SK-N-SH (cell line): ENCODE measurements around the gene GARS1. TPM values are rescaled to one million over a fixed set of nuclear protein-coding genes. Genes with fewer than 3 reads are reported as not detected.

Experiments
- CTCF ChIA-PET: fragments of 300-600, 350-600 bp; formaldehyde crosslinking; extraction: SDS; loops from one replicate; lab custom pipeline; 2021; lab: Yijun Ruan, JAX
- POLR2A ChIA-PET: fragments of 350-600 bp; sonication (Branson Sonifier 250); formaldehyde crosslinking; extraction: SDS; loops from one replicate; lab custom pipeline; 2020; ENCODE audit warnings: antibody characterized with exemption, inconsistent platforms; lab: Yijun Ruan, JAX
- DNase-seq: peaks from one replicate; pipeline ENCODE4 v3.0.0; 2012
- H2AFZ ChIP-seq: fragments of 200-600 bp; sonication (generic); 2 replicates; pipeline ENCODE4 v1.8.1; 2016; ENCODE audit warnings: antibody characterized with exemption, mild to moderate bottlenecking, low read depth
- H3F3A ChIP-seq: fragments of 200-600 bp; sonication (generic); replicated peaks from 2 replicates; pipeline ENCODE3; 2016; ENCODE audit warnings: antibody characterized with exemption, mild to moderate bottlenecking; ENCODE audit not compliant: insufficient read depth
- H3K27ac ChIP-seq, 2 experiments: fragments of 200-500 bp in 1 of 2; fragments of 200-600 bp in 1 of 2; sonication (Bioruptor generic) in 1 of 2; sonication (generic), shearing (Covaris generic) in 1 of 2; 2 replicates each; pipeline versions ENCODE4 v1.5.1 to v1.6.1; 2014 to 2016; ENCODE audit warnings: low read depth in 2 of 2, inconsistent platforms in 1 of 2, low read length in 1 of 2, mild to moderate bottlenecking in 1 of 2, mixed read lengths in 1 of 2
- H3K27me3 ChIP-seq: fragments of 200-600 bp; sonication (generic), shearing (Covaris generic); 2 replicates; pipeline ENCODE4 v1.6.1; 2016; ENCODE audit warnings: mixed run types; ENCODE audit not compliant: insufficient read depth
- H3K36me3 ChIP-seq, 2 experiments: fragments of 200-500 bp in 1 of 2; fragments of 200-600 bp in 1 of 2; sonication (Bioruptor generic) in 1 of 2; sonication (generic) in 1 of 2; replicated peaks in 1 of 2; 2 replicates each; pipeline versions ENCODE3 to v1.5.1; 2014 to 2016; ENCODE audit warnings: low read length in 1 of 2, mild to moderate bottlenecking in 1 of 2; ENCODE audit not compliant: insufficient read depth in 2 of 2, control insufficient read depth in 1 of 2
- H3K4me1 ChIP-seq, 2 experiments: fragments of 200-500 bp in 1 of 2; fragments of 200-600 bp in 1 of 2; sonication (Bioruptor generic) in 1 of 2; sonication (generic), shearing (Covaris generic) in 1 of 2; 2 replicates each; pipeline versions ENCODE4 v1.5.1 to v1.6.1; 2014 to 2016; ENCODE audit warnings: low read depth in 1 of 2, low read length in 1 of 2, mixed run types in 1 of 2; ENCODE audit not compliant: insufficient read depth in 2 of 2, control insufficient read depth in 1 of 2
- H3K4me2 ChIP-seq: fragments of 200-600 bp; sonication (generic), shearing (Covaris generic); 2 replicates; pipeline ENCODE4 v1.6.1; 2017; ENCODE audit warnings: mixed run types
- H3K4me3 ChIP-seq, 2 experiments: fragments of 200-500 bp in 1 of 2; fragments of 200-600 bp in 1 of 2; sonication (Bioruptor generic) in 1 of 2; sonication (generic), shearing (Covaris generic) in 1 of 2; 2 replicates each; pipeline versions ENCODE4 v1.5.1 to v1.8.1; 2014 to 2016; ENCODE audit warnings: low read depth in 2 of 2, inconsistent platforms in 1 of 2, low read length in 1 of 2, mild to moderate bottlenecking in 1 of 2, mixed read lengths in 1 of 2, moderate library complexity in 1 of 2
- H3K79me2 ChIP-seq: fragments of 200-600 bp; sonication (generic); 2 replicates; pipeline ENCODE4 v1.8.1; 2017; ENCODE audit warnings: mild to moderate bottlenecking; ENCODE audit not compliant: insufficient read depth
- H3K9ac ChIP-seq: fragments of 200-600 bp; sonication (generic); 2 replicates; pipeline ENCODE4 v1.6.1; 2017; ENCODE audit warnings: mixed run types
- H3K9me2 ChIP-seq: fragments of 200-600 bp; sonication (generic); 2 replicates; pipeline ENCODE4 v1.6.1; 2017; ENCODE audit warnings: mixed run types
- H3K9me3 ChIP-seq: fragments of 200-600 bp; sonication (generic); 2 replicates; pipeline ENCODE4 v1.6.1; 2017; ENCODE audit warnings: mixed run types, mild to moderate bottlenecking, moderate library complexity
- H4K20me1 ChIP-seq: fragments of 200-600 bp; sonication (generic); 2 replicates; pipeline ENCODE4 v1.6.1; 2017; ENCODE audit warnings: mild to moderate bottlenecking, mixed run types; ENCODE audit not compliant: insufficient read depth
- CHD2 ChIP-seq: fragments of 150-350 bp; IDR thresholded peaks from 2 replicates; pipeline ENCODE4 v1.6.1; 2018; ENCODE audit warnings: low read length; ENCODE audit not compliant: partially characterized antibody
- ELF1 ChIP-seq: IDR thresholded peaks from 2 replicates; pipeline ENCODE4 v1.4.0; 2012
- EP300 ChIP-seq, 2 experiments: IDR thresholded peaks; 2 replicates each; pipeline versions ENCODE4 v1.4.0 to v1.6.1; 2012; ENCODE audit warnings: borderline replicate concordance in 1 of 2, low read depth in 1 of 2, low read length in 1 of 2
- FOSL2 ChIP-seq: IDR thresholded peaks from 2 replicates; pipeline ENCODE4 v1.4.0; 2012; ENCODE audit warnings: low read depth, mild to moderate bottlenecking, moderate library complexity, borderline replicate concordance
- FOXM1 ChIP-seq: IDR thresholded peaks from 2 replicates; pipeline ENCODE4 v1.4.0; 2012; ENCODE audit warnings: low read depth, mild to moderate bottlenecking
- GABPA ChIP-seq: IDR thresholded peaks from 2 replicates; pipeline ENCODE4 v1.4.0; 2012; ENCODE audit warnings: low read depth, mild to moderate bottlenecking
- GATA2 ChIP-seq: sonication (generic); formaldehyde crosslinking; IDR thresholded peaks from 2 replicates; pipeline ENCODE4 v1.5.0; 2020; ENCODE audit warnings: mild to moderate bottlenecking, missing genetic modification reagents
- IRF3 ChIP-seq: fragments of 150-350 bp; IDR thresholded peaks from 2 replicates; pipeline ENCODE4 v1.6.1; 2016; ENCODE audit warnings: mild to moderate bottlenecking, low read depth, low read length
- JUND ChIP-seq: IDR thresholded peaks from 2 replicates; pipeline ENCODE4 v1.4.0; 2012
- NFIC ChIP-seq: IDR thresholded peaks from 2 replicates; pipeline ENCODE4 v1.4.0; 2012; ENCODE audit warnings: borderline replicate concordance
- PBX3 ChIP-seq: IDR thresholded peaks from 2 replicates; pipeline ENCODE4; 2012
- RCOR1 ChIP-seq: fragments of 150-350 bp; IDR thresholded peaks from 2 replicates; pipeline ENCODE4 v1.6.1; 2017; ENCODE audit warnings: antibody characterized with exemption, low read length
- REST ChIP-seq: IDR thresholded peaks from 2 replicates; pipeline ENCODE4 v1.6.1; 2012; ENCODE audit warnings: mild to moderate bottlenecking, low read depth, low read length, moderate library complexity
- SMC3 ChIP-seq: IDR thresholded peaks from 2 replicates; pipeline ENCODE4 v1.6.1; 2012; ENCODE audit warnings: low read depth, low read length, improper control_type of control experiment
- TAF1 ChIP-seq: IDR thresholded peaks from 2 replicates; pipeline ENCODE4 v1.6.1; 2012; ENCODE audit warnings: low read depth, mild to moderate bottlenecking, low read length, moderate library complexity, borderline replicate concordance
- USF1 ChIP-seq: IDR thresholded peaks from 2 replicates; pipeline ENCODE4 v1.4.0; 2012; ENCODE audit warnings: low read depth, borderline replicate concordance
- YY1 ChIP-seq: IDR thresholded peaks from 2 replicates; pipeline ENCODE4 v1.4.0; 2012; ENCODE audit warnings: low read depth, mild to moderate bottlenecking
- ZBTB33 ChIP-seq: IDR thresholded peaks from 2 replicates; pipeline ENCODE4 v1.4.0; 2012; ENCODE audit warnings: low read depth, borderline replicate concordance
- WGBS: methylation state at CpG from one replicate; pipeline ENCODE4 v1.1.6; 2017; ENCODE audit warnings: low lambda C conversion rate; 5-methylcytosine and 5-hydroxymethylcytosine counted together
- polyA plus RNA-seq, 3 experiments: library from polyadenylated mRNA; depleted of rRNA; stranded (reverse); fragments of >200 nt; gene quantifications; 2 replicates each; pipeline ENCODE4 v1.2.3, GENCODE V29; 2012

Gene GARS1
- polyA plus RNA-seq, 1 of the 3 experiments (the other 2 are of a cell fraction), result 301 TPM

- H3F3A ChIP-seq, result peaks cover 4% of the 10 kb centered on the region
- POLR2A ChIA-PET, result no interaction called here
- no peak overlapping the region for H3K4me2 ChIP-seq
- no peaks in the 10 kb centered on the region for H3K79me2 ChIP-seq
- no peak overlapping the region for H3K4me3 ChIP-seq
- 88% methylated on average over 4 of the region's 4 CpGs for WGBS
- peaks cover 27% of the 10 kb centered on the region for H4K20me1 ChIP-seq
- H3K27me3 ChIP-seq, result no peaks in the 10 kb centered on the region
- H3K27ac ChIP-seq, result no peak overlapping the region
- H3K4me1 ChIP-seq, result no peaks in the 10 kb centered on the region
- no peaks in the 10 kb centered on the region for H3K9me2 ChIP-seq
- H2AFZ ChIP-seq, result no peak overlapping the region
- H3K9me3 ChIP-seq, result no peaks in the 10 kb centered on the region
- no peak for DNase-seq
- no peak for TF ChIP-seq NFIC
- TF ChIP-seq FOXM1, result no peak
- TF ChIP-seq JUND, result no peak
- TF ChIP-seq SMC3, result no peak
- no peak for TF ChIP-seq CHD2
- no peak for TF ChIP-seq GABPA
- TF ChIP-seq TAF1, result no peak
- TF ChIP-seq ZBTB33, result no peak
- TF ChIP-seq YY1, result no peak
- no peak for TF ChIP-seq ELF1
- no peak overlapping the region for H3K9ac ChIP-seq
- H3K36me3 ChIP-seq, result peaks cover 90 to 96% of the 10 kb centered on the region in 2 experiments
- CTCF ChIA-PET, result interaction anchor here (0.8 to 8.9 kb wide), 5 partner anchors 8 to 114 kb away, joined by 3 to 47 read pairs (median 5); no protein-coding TSS in a partner anchor
These were observed 32.3 kb downstream of the GARS1 start for GRCh38 chr7:30627026-30627425.

- Histone ChIP-seq H3K9me2 (no peaks in the 10 kb centered on the region), H3K9ac (no peak overlapping the region), H3K27ac (no peak overlapping the region), H3K9me3 (no peaks in the 10 kb centered on the region), H3K79me2 (0 out of 2 replicates have a peak, but pooled peaks cover under 1% of the 10 kb centered on the region), H3K4me2 (no peak overlapping the region)
- no peak for DNase-seq
- POLR2A ChIA-PET, result interaction anchor here (0.6 kb wide), 1 partner anchor 15 kb away, joined by 4 read pairs; no protein-coding TSS in a partner anchor
- WGBS, result 94% methylated on average over 4 of the region's 4 CpGs
- TF ChIP-seq USF1 (no peak), EP300 (IDR thresholded peaks at IDR 0.05; ENCODE audit: borderline replicate concordance in 1 of 2, low read depth in 1 of 2, low read length in 1 of 2) (no peak), IRF3 (no peak), FOSL2 (no peak), RCOR1 (no peak), GATA2 (CRISPR knock-in tag) (no peak), REST (no peak), PBX3 (no peak)
- TF ChIP-seq, all 33 proteins: peak for 0
- CTCF ChIA-PET, result interaction anchor here (1.4 to 8.9 kb wide), 2 partner anchors 51 to 110 kb away, joined by 4 to 47 read pairs; partner anchors contain the start of gene CRHR2
- H3K27me3 ChIP-seq, result no peaks in the 10 kb centered on the region
- peaks cover 5% of the 10 kb centered on the region for H3F3A ChIP-seq
- peaks cover 92 to 98% of the 10 kb centered on the region in 2 experiments for H3K36me3 ChIP-seq
- no peaks in the 10 kb centered on the region for H3K4me1 ChIP-seq
- H3K4me3 ChIP-seq, result no peak overlapping the region
- no peak overlapping the region for H2AFZ ChIP-seq
- peaks cover 15% of the 10 kb centered on the region for H4K20me1 ChIP-seq
These were observed 36.3 kb downstream of the GARS1 start for GRCh38 chr7:30630986-30631385.
